GM12873 (cell line): Measurements from ENCODE around the gene COG3.
A peak's percentile ranks its signal among the peaks of the same experiment; 100 is the strongest.

Experiments used
- CTCF ChIP-seq: IDR thresholded peaks from 2 replicates; pipeline ENCODE4 v1.5.1; 2012; ENCODE audit warnings: low read depth, mild to moderate bottlenecking, moderate library complexity, low read length, control low read depth; ENCODE audit not compliant: insufficient read depth; ENCODE audit errors: missing control alignments

Gene COG3

GRCh38 chr13:45439781-45440462 is 24.8 kb upstream of the COG3 start:
- no peak for TF ChIP-seq CTCF

GRCh38 chr13:45441633-45442032 is 23.1 kb upstream of the COG3 start:
- TF ChIP-seq CTCF, result peak; percentile 50

DNA sequence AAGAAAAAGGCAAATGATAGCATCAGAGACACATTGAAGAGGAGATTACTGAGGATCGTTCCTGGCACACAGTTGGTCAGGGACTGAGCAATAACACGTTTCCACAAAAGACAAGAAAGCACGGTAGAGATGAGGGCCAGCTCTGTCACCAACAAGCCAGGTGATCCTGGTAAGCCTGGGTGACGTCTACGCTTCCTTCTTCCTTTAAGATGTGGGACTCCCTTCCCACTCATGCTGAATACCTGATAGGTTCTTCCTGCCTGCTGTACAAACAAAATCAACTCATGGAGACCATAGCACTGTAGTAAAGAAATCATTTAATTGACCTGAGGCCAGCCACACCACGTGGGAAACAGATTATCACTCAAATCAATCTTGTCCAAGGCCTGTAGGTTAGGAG is 19.7 kb upstream of the COG3 start:
- no peak for TF ChIP-seq CTCF

- TF ChIP-seq CTCF, result no peak
These were observed 18.6 kb upstream of the COG3 start for GRCh38 chr13:45446181-45446580.

GRCh38 chr13:45447050-45447661 is 17.6 kb upstream of the COG3 start:
- no peak for TF ChIP-seq CTCF

DNA sequence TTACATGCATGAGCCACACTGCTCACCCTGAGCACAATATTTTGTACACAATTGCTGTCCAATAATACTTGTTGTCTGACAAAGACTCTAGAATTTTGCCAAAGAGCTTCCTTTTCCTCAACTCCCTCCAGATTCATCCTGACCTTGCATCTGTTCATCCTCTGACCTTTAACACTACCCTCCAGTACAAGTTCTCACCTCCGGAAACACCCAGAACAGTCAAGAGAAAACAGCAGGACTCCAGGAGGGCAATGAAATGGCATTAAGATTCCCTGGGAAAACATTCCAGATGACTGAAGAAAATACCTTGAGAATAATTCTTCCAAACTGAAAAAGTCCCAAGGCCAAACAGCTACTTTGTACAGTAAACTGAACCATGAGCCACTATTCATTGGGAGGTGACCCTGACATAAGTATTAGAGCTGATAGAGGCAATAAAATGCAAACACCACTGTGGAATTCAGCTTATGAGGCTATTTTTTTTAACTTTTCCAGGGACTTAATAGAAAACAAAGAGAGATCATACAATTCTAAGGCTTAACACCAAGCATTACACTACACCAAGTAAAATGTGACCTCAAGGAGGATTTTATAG is 15.7 kb upstream of the COG3 start:
- TF ChIP-seq CTCF, result no peak

DNA sequence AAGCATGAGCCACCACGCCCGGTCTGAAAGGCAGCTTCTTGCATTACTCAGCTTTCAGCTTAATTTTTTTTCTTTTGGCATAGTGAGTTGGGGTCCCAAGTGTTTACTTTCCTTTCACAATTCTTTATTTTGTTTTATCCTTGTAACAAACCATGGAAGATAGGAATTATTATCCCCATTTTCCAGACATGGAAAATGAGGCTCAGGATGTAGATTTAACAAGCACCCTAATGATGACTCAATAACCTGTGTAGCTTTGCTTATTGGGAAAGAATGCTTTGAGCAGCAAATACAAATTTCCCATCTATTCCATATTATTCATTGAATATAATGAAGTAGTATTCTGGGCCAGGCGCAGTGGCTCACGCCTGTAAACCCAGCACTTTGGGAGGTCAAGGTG is 13.5 kb upstream of the COG3 start:
- TF ChIP-seq CTCF, result no peak
